Smooth muscle cell (in vitro differentiated cells): ENCODE measurements around the gene BRD9. TPM values are rescaled to one million over a fixed set of nuclear protein-coding genes. Genes with fewer than 3 reads are reported as not detected.

Source experiments
- DNase-seq: peaks from one replicate; lab custom pipeline; 2025; ENCODE audit not compliant: unreplicated experiment; lab: John Stamatoyannopoulos, UW
- H2AFZ ChIP-seq: fragments of 200-600 bp; sonication (generic); 2 replicates; pipeline ENCODE4 v1.6.0; 2016; ENCODE audit warnings: antibody characterized with exemption, low read depth, mild to moderate bottlenecking
- H3F3A ChIP-seq: fragments of 200-600 bp; sonication (generic); 2 replicates; pipeline ENCODE4 v1.6.0; 2017; ENCODE audit warnings: antibody characterized with exemption, low read depth
- H3K27ac ChIP-seq: fragments of 200-600 bp; sonication (generic); 2 replicates; pipeline ENCODE4 v1.5.1; 2016; ENCODE audit warnings: low read depth, mild to moderate bottlenecking
- H3K27me3 ChIP-seq: fragments of 200-600 bp; sonication (generic); 2 replicates; pipeline ENCODE4 v1.6.1; 2016; ENCODE audit warnings: low read depth, mild to moderate bottlenecking
- H3K36me3 ChIP-seq: fragments of 200-600 bp; sonication (generic); 2 replicates; pipeline ENCODE4 v1.5.1; 2016; ENCODE audit warnings: low read depth
- H3K4me1 ChIP-seq: fragments of 200-600 bp; sonication (generic); 2 replicates; pipeline ENCODE4 v1.5.1; 2016; ENCODE audit warnings: low read depth
- H3K4me2 ChIP-seq: fragments of 200-600 bp; sonication (generic); 2 replicates; pipeline ENCODE4 v1.6.0; 2016; ENCODE audit warnings: mild to moderate bottlenecking
- H3K4me3 ChIP-seq: fragments of 200-600 bp; sonication (generic); 2 replicates; pipeline ENCODE4 v1.5.1; 2016; ENCODE audit warnings: mild to moderate bottlenecking
- H3K79me2 ChIP-seq: fragments of 200-600 bp; sonication (generic); 2 replicates; pipeline ENCODE4 v1.6.0; 2016; ENCODE audit warnings: low read depth, mild to moderate bottlenecking
- H3K9ac ChIP-seq: fragments of 200-600 bp; sonication (generic); 2 replicates; pipeline ENCODE4 v1.6.0; 2016; ENCODE audit warnings: low read depth
- H3K9me3 ChIP-seq: fragments of 200-600 bp; sonication (generic); replicated peaks from 2 replicates; pipeline ENCODE4 v1.5.1; 2016; ENCODE audit warnings: low read depth
- H4K20me1 ChIP-seq: fragments of 200-600 bp; sonication (generic); 2 replicates; pipeline ENCODE4 v1.6.0; 2016; ENCODE audit warnings: low read depth
- WGBS: methylation state at CpG from one replicate; pipeline ENCODE4 v1.1.7; 2016; ENCODE audit warnings: low lambda C conversion rate; 5-methylcytosine and 5-hydroxymethylcytosine counted together
- polyA plus RNA-seq: library from polyadenylated mRNA; unstranded; fragments of >200 nt; fragmentation: Nextera tagmentation; extraction: Ambion mirVana; gene quantifications from 2 replicates; pipeline ENCODE4 v1.2.1, GENCODE V29; 2016
- total RNA-seq: library from RNA; depleted of rRNA; stranded (reverse); fragments of >200 nt; gene quantifications from 2 replicates; pipeline ENCODE4 v1.2.3, GENCODE V29; 2014
- TF ChIP-seq, protein P1 (sequence below): fragments of 200-600 bp; sonication (generic); IDR thresholded peaks from 2 replicates; pipeline ENCODE4 v1.5.1; 2017; ENCODE audit warnings: borderline replicate concordance, mild to moderate bottlenecking, antibody characterized with exemption; ENCODE audit not compliant: insufficient read depth, poor library complexity, severe bottlenecking

The BRD9 gene
- total and polyA plus RNA-seq, 2 experiments from 2014 or later, result 17.1 to 17.8 TPM

- Histone ChIP-seq H3K9me3 (no peaks in the 10 kb centered on the region), H3K27me3 (no peaks in the 10 kb centered on the region), H3K36me3 (no peaks in the 10 kb centered on the region), H3K9ac (no peak overlapping the region), H3K4me2 (no peak overlapping the region), H4K20me1 (no peaks in the 10 kb centered on the region), H2AFZ (no peak overlapping the region), H3K79me2 (peaks cover 4% of the 10 kb centered on the region), H3K27ac (no peak overlapping the region), H3F3A (no peaks in the 10 kb centered on the region), H3K4me3 (no peak overlapping the region), H3K4me1 (no peaks in the 10 kb centered on the region)
- TF ChIP-seq, protein P1, sequence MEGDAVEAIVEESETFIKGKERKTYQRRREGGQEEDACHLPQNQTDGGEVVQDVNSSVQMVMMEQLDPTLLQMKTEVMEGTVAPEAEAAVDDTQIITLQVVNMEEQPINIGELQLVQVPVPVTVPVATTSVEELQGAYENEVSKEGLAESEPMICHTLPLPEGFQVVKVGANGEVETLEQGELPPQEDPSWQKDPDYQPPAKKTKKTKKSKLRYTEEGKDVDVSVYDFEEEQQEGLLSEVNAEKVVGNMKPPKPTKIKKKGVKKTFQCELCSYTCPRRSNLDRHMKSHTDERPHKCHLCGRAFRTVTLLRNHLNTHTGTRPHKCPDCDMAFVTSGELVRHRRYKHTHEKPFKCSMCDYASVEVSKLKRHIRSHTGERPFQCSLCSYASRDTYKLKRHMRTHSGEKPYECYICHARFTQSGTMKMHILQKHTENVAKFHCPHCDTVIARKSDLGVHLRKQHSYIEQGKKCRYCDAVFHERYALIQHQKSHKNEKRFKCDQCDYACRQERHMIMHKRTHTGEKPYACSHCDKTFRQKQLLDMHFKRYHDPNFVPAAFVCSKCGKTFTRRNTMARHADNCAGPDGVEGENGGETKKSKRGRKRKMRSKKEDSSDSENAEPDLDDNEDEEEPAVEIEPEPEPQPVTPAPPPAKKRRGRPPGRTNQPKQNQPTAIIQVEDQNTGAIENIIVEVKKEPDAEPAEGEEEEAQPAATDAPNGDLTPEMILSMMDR, result no peak
- DNase-seq, result no peak
- WGBS, result 90% methylated on average over 25 of the region's 25 CpGs
Measured at GRCh38 chr5:862367-863243, 30.0 kb downstream of the BRD9 start.

- Histone ChIP-seq H3K9ac (no peak overlapping the region), H2AFZ (no peak overlapping the region)
- 91% methylated on average over 22 of the region's 22 CpGs for WGBS
Measured at GRCh38 chr5:861442-862366, 30.9 kb downstream of the BRD9 start.

DNA sequence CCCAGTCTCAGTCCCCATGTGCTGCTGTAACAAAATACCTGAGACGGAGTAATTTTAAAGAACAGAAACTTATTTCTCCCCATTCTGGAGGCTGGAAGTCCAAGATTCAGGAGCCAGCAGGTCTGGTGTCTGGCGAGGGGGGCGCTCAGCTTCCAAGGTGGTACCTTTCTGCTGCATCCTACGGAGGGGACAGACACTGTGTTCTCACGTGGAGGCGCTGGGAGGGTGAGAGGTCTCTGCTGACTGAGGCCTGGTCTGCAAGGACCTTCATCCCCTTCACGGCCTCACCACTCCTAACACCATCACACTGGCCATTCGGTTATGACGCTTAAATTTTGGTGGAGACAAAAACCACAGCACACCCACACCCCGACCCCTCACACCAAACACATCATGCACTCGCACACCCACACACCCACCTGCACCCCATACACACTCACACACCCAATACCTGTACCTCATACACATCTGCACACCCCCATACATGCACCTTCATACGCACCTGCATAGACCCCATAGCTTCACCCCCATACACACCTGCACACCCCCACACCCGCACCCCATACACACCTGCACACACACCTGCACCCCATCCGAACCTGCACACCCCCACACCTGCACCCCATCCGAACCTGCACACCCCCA is 32.0 kb downstream of the BRD9 start:
- H3K4me1 ChIP-seq, result no peaks in the 10 kb centered on the region
- no peak for DNase-seq

More at GRCh38 chr5:861442-862366, 30.9 kb downstream of the BRD9 start:
- Histone ChIP-seq H4K20me1 (no peaks in the 10 kb centered on the region), H3K36me3 (no peaks in the 10 kb centered on the region), H3K27ac (no peak overlapping the region), H3K4me3 (no peak overlapping the region), H3F3A (no peaks in the 10 kb centered on the region), H3K4me1 (no peaks in the 10 kb centered on the region), H3K79me2 (peaks cover 4% of the 10 kb centered on the region), H3K27me3 (no peaks in the 10 kb centered on the region), H3K4me2 (no peak overlapping the region), H3K9me3 (no peaks in the 10 kb centered on the region)
- TF ChIP-seq, protein P1, result no peak
- no peak for DNase-seq

More for the DNA sequence above, 32.0 kb downstream of the BRD9 start:
- H3K36me3 ChIP-seq, result no peaks in the 10 kb centered on the region
- no peak overlapping the region for H3K4me2 ChIP-seq
- no peaks in the 10 kb centered on the region for H3F3A ChIP-seq
- H3K27ac ChIP-seq, result no peak overlapping the region
- no peak overlapping the region for H2AFZ ChIP-seq
- 95% methylated on average over 13 of the region's 15 CpGs for WGBS
- no peaks in the 10 kb centered on the region for H3K79me2 ChIP-seq
- TF ChIP-seq, protein P1, result no peak
- H3K9me3 ChIP-seq, result no peaks in the 10 kb centered on the region
- no peak overlapping the region for H3K4me3 ChIP-seq
- no peaks in the 10 kb centered on the region for H3K27me3 ChIP-seq
- H4K20me1 ChIP-seq, result no peaks in the 10 kb centered on the region
- no peak overlapping the region for H3K9ac ChIP-seq
